AG04450 (cell line): Measurements from ENCODE around the gene NFATC2. TPM values are rescaled to one million over a fixed set of nuclear protein-coding genes. Genes with fewer than 3 reads are reported as not detected.

ENCODE experiments used
- CTCF ChIA-PET: fragments of 300-600, 350-600 bp; formaldehyde crosslinking; extraction: SDS; loops from one replicate; lab custom pipeline; 2022; ENCODE audit warnings: antibody characterized with exemption, inconsistent platforms; lab: Charles Lee
- POLR2A ChIA-PET: fragments of 350-600 bp; formaldehyde crosslinking; extraction: SDS; loops from one replicate; lab custom pipeline; 2021; ENCODE audit warnings: antibody characterized with exemption, inconsistent platforms; lab: Yijun Ruan, JAX
- DNase-seq: peaks from one replicate; pipeline ENCODE4 v3.0.0-alpha.2; 2011; ENCODE audit warnings: low read depth, low spot score
- H3K27ac ChIP-seq: one replicate; pipeline ENCODE4 v1.5.1; 2012; ENCODE audit warnings: low read depth, low read length, control low read depth
- H3K27me3 ChIP-seq: one replicate; pipeline ENCODE4 v1.6.0; 2012; ENCODE audit warnings: low read length; ENCODE audit not compliant: control insufficient read depth, insufficient read depth
- H3K4me3 ChIP-seq: 2 replicates; pipeline ENCODE4 v1.5.1; 2011; ENCODE audit warnings: mild to moderate bottlenecking, low read depth, low read length, control low read depth
- H3K9me3 ChIP-seq: 2 replicates; pipeline ENCODE4 v1.5.1; 2012; ENCODE audit warnings: low read length; ENCODE audit not compliant: control insufficient read depth, insufficient read depth
- CTCF ChIP-seq: IDR thresholded peaks from 2 replicates; pipeline ENCODE4 v1.5.1; 2011; ENCODE audit warnings: low read depth, low read length, control low read depth, inconsistent platforms
- polyA plus RNA-seq: library from polyadenylated mRNA; depleted of rRNA; stranded (reverse); fragments of >200 nt; gene quantifications from 2 replicates; pipeline ENCODE4 v1.2.3, GENCODE V29; 2011

NFATC2 gene
- polyA plus RNA-seq, 1 experiment: 0.07 TPM

DNA sequence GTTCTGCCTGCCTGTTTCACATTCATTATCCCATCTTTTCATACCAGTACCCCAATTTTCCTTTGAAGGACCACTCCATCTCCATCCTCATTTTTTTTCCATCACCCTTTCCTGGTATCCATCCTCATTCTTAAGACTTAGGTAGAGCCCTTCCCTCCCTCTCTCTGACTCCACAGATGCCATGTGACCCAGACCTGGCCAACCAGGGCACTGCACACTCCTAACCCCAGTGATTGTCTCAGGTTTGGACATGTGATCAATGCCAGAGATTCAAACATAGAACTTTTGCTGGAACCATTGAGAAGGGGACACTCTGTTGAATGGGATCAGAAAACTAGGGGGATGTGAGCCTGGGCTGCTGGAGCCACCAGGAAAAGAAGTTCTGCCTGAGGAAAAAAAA is 39.1 kb upstream of the NFATC2 start:
- TF ChIP-seq CTCF: no peak
- no peak overlapping the region for H3K4me3 ChIP-seq
- DNase-seq: no peak
- peaks cover 5% of the 10 kb centered on the region for H3K27me3 ChIP-seq
- H3K9me3 ChIP-seq: no peaks in the 10 kb centered on the region
- POLR2A ChIA-PET: no interaction called here
- CTCF ChIA-PET: no interaction called here
- no peak overlapping the region for H3K27ac ChIP-seq

GRCh38 chr20:51579137-51579536 is 36.6 kb upstream of the NFATC2 start:
- Histone ChIP-seq H3K27me3 (peaks cover 5% of the 10 kb centered on the region), H3K27ac (no peak overlapping the region), H3K9me3 (peaks cover 5% of the 10 kb centered on the region; the same call in 1 of the 2 replicates), H3K4me3 (no peak overlapping the region)
- ChIA-PET CTCF (no interaction called here), POLR2A (no interaction called here)
- no peak for TF ChIP-seq CTCF
- DNase-seq: no peak

DNA sequence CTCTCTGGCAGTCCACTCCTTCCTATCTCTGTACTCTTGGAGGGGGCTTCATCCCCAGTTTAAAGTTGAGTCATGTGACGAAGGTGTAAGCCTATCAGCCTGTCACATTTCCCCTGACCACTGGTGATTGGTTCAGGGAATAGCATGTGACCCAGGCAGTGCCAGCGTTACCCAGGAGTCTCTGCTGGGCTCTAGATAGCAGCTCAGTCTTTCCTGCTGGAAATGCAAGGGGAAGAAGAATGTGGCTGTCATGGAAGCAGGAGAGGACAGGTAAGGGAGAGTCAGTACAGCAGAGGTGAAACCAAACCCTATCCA is 35.6 kb upstream of the NFATC2 start:
- no peak overlapping the region for H3K27ac ChIP-seq
- no peak for TF ChIP-seq CTCF
- POLR2A ChIA-PET: no interaction called here
- no peak for DNase-seq
- H3K27me3 ChIP-seq: peaks cover 5% of the 10 kb centered on the region
- peaks cover 5% of the 10 kb centered on the region; the same call in 1 of the 2 replicates for H3K9me3 ChIP-seq
- CTCF ChIA-PET: no interaction called here
- H3K4me3 ChIP-seq: no peak overlapping the region

- H3K27ac ChIP-seq: no peak overlapping the region
- peaks cover 5% of the 10 kb centered on the region for H3K27me3 ChIP-seq
- H3K9me3 ChIP-seq: peaks cover 5% of the 10 kb centered on the region; the same call in 1 of the 2 replicates
- H3K4me3 ChIP-seq: no peak overlapping the region
- ChIA-PET CTCF (interaction anchor here (1.4 kb wide), 1 partner anchor 18 kb away, joined by 6 read pairs; no protein-coding TSS in a partner anchor), POLR2A (no interaction called here)
- TF ChIP-seq CTCF: no peak
- DNase-seq: no peak
Measured at GRCh38 chr20:51577432-51578144, 35.1 kb upstream of the NFATC2 start.

DNA sequence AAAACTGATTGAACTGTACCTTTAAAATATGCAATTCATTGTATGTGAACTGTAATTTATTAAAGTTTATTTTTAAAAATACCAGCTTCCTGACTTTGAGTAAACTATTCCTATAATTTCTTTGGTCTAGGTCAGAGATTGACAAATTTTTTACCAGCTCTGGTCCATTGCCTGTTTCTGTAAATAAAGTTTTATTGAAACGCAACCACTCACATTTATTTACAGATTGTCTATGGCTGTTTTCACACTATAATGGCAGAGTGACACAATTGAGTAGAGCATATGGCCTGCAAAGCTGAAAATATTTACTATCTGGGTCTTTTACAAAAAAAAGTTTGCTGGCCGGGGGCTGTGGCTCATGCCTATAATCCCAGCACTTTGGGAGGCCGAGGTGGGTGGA is 33.0 kb upstream of the NFATC2 start:
- Histone ChIP-seq H3K4me3 (no peak overlapping the region), H3K27me3 (peaks cover 5% of the 10 kb centered on the region), H3K27ac (no peak overlapping the region), H3K9me3 (peaks cover 5% of the 10 kb centered on the region; the same call in 1 of the 2 replicates)
- no peak for TF ChIP-seq CTCF
- ChIA-PET CTCF (interaction anchor here (1.1 to 1.3 kb wide), 2 partner anchors 190 to 582 kb away, joined by 3 to 4 read pairs; no protein-coding TSS in a partner anchor), POLR2A (interaction anchor here (0.7 kb wide), 1 partner anchor 132 kb away, joined by 4 read pairs; no protein-coding TSS in a partner anchor)
- DNase-seq: no peak
